Esophagus squamous epithelium (tissue), 5 donors: ENCODE results near the gene TPM1. TPM values are rescaled to one million over a fixed set of nuclear protein-coding genes. Genes with fewer than 3 reads are reported as not detected.

Experiments
- DNase-seq: peaks from one replicate; lab custom pipeline; 2025; lab: John Stamatoyannopoulos, UW
- H3K27ac ChIP-seq, 4 donors: fragments of 200-600 bp; sonication (generic); one replicate each; pipeline ENCODE4 v1.5.1; 2016 to 2019; ENCODE audit warnings: mild to moderate bottlenecking in 1 of 4
- H3K27me3 ChIP-seq, 4 donors: fragments of 200-600 bp; sonication (generic); 1 replicate in 3 of 4; 2 replicates in 1 of 4; pipeline versions ENCODE4 v1.5.1 to v1.6.0; 2017 to 2021; ENCODE audit warnings: antibody characterized with exemption in 1 of 4
- H3K36me3 ChIP-seq, 3 donors: fragments of 200-600 bp; sonication (generic); one replicate each; pipeline ENCODE4 v1.5.1; 2016 to 2019
- H3K4me1 ChIP-seq, 3 donors: fragments of 200-600 bp; sonication (generic); one replicate each; pipeline ENCODE4 v1.5.1; 2017 to 2019
- H3K4me3 ChIP-seq, 4 donors: fragments of 200-600 bp; sonication (generic); 1 replicate in 3 of 4; 2 replicates in 1 of 4; pipeline ENCODE4 v1.5.1; 2016 to 2019; ENCODE audit warnings: mild to moderate bottlenecking in 2 of 4, moderate library complexity in 1 of 4
- H3K9me3 ChIP-seq, 3 donors: fragments of 200-600 bp; sonication (generic); one replicate each; pipeline ENCODE4 v1.5.1; 2016 to 2019
- CTCF ChIP-seq, 6 experiments: fragments of 450-650 bp in 4 of 6; fragments of 200-600 bp in 2 of 6; sonication (generic) in 2 of 6; IDR thresholded peaks; one replicate each; pipeline ENCODE4 v1.5.1; 2016 to 2019; ENCODE audit warnings: antibody characterized with exemption in 6 of 6, mild to moderate bottlenecking in 4 of 6, moderate library complexity in 4 of 6
- POLR2A ChIP-seq, 4 donors: fragments of 450-650 bp; IDR thresholded peaks; one replicate each; pipeline ENCODE4 v1.6.1; 2017; ENCODE audit warnings: antibody characterized with exemption in 4 of 4, mild to moderate bottlenecking in 4 of 4, moderate library complexity in 3 of 4
- WGBS, 2 donors: methylation state at CpG; one replicate each; pipeline ENCODE4 v1.1.5; 2018; 5-methylcytosine and 5-hydroxymethylcytosine counted together
- intact Hi-C: fragments of 100-400 bp; cut with DNase I; formaldehyde crosslinking; loops from one replicate; pipeline ENCODE4 v1.15.0; 2022
- total RNA-seq, 4 donors: library from RNA; depleted of rRNA; stranded (reverse); fragments of >200 nt; gene quantifications; one replicate each; pipeline ENCODE4 v1.1.0, GENCODE V29; 2016
- donor health status: DM: yes; HTN: yes; CAD: no.

The TPM1 gene
- total RNA-seq, 4 donors from 2014 or later, result 44.3 to 680 (median 138) TPM

GRCh38 chr15:63022663-63023062, 19.9 kb upstream of the TPM1 start:
- Histone ChIP-seq H3K27ac (no peak overlapping the region), H3K9me3 (no peaks in the 10 kb centered on the region), H3K4me3 (no peak overlapping the region), H3K36me3 (no peaks in the 10 kb centered on the region), H3K27me3 (no peaks in the 10 kb centered on the region), H3K4me1 (peaks cover 0 to 25% (median 7%) of the 10 kb centered on the region in 3 donors)
- DNase-seq, result no peak
- intact Hi-C loops, result no loop called here
- TF ChIP-seq CTCF (IDR thresholded peaks at IDR 0.05) (no peak), POLR2A (IDR thresholded peaks at IDR 0.05) (no peak)

- TF ChIP-seq POLR2A (IDR thresholded peaks at IDR 0.05), result no peak
- TF ChIP-seq CTCF (IDR thresholded peaks at IDR 0.05), result no peak
- 77 to 79% methylated on average over 3 of the region's 3 CpGs for WGBS, 2 donors
These were observed 19.1 kb upstream of the TPM1 start for GRCh38 chr15:63023351-63023945.

GRCh38 chr15:63025460-63025859, 17.1 kb upstream of the TPM1 start:
- H3K4me1 ChIP-seq, result peaks cover 0 to 8% (median 0%) of the 10 kb centered on the region in 3 donors
- H3K27me3 ChIP-seq, result no peaks in the 10 kb centered on the region
- intact Hi-C loops, result no loop called here
- no peaks in the 10 kb centered on the region for H3K36me3 ChIP-seq
- 88 to 91% methylated on average over 6 of the region's 6 CpGs for WGBS, 2 donors
- DNase-seq, result no peak
- no peak overlapping the region for H3K27ac ChIP-seq
- no peaks in the 10 kb centered on the region for H3K9me3 ChIP-seq
- TF ChIP-seq CTCF (IDR thresholded peaks at IDR 0.05) (no peak), POLR2A (IDR thresholded peaks at IDR 0.05) (no peak)
- H3K4me3 ChIP-seq, result no peak overlapping the region

More at GRCh38 chr15:63023351-63023945, 19.1 kb upstream of the TPM1 start:
- H3K9me3 ChIP-seq, result no peaks in the 10 kb centered on the region
- no peak overlapping the region for H3K27ac ChIP-seq
- H3K4me1 ChIP-seq, result peaks cover 0 to 23% (median 7%) of the 10 kb centered on the region in 3 donors
- no peak for DNase-seq
- H3K27me3 ChIP-seq, result no peaks in the 10 kb centered on the region
- intact Hi-C loops, result no loop called here
- H3K4me3 ChIP-seq, result no peak overlapping the region
- H3K36me3 ChIP-seq, result no peaks in the 10 kb centered on the region

GRCh38 chr15:63027646-63028045, 14.9 kb upstream of the TPM1 start:
- Histone ChIP-seq H3K27ac (no peak overlapping the region), H3K36me3 (no peaks in the 10 kb centered on the region), H3K4me1 (peaks cover 0 to 8% (median 0%) of the 10 kb centered on the region in 3 donors), H3K4me3 (no peak overlapping the region), H3K27me3 (no peaks in the 10 kb centered on the region), H3K9me3 (no peaks in the 10 kb centered on the region)
- intact Hi-C loops, result no loop called here
- DNase-seq, result no peak
- no peak for TF ChIP-seq POLR2A (IDR thresholded peaks at IDR 0.05)
- no peak for TF ChIP-seq CTCF (IDR thresholded peaks at IDR 0.05)
- 70 to 72% methylated on average over 2 of the region's 2 CpGs for WGBS, 2 donors

GRCh38 chr15:63028442-63029110, 14.0 kb upstream of the TPM1 start:
- no peak overlapping the region for H3K27ac ChIP-seq
- no peaks in the 10 kb centered on the region for H3K27me3 ChIP-seq
- 71 to 93% methylated on average over 5 of the region's 5 CpGs for WGBS, 2 donors
- no peaks in the 10 kb centered on the region for H3K36me3 ChIP-seq
- peaks cover 0 to 4% (median 0%) of the 10 kb centered on the region in 3 donors for H3K4me1 ChIP-seq
- no peaks in the 10 kb centered on the region for H3K9me3 ChIP-seq
- TF ChIP-seq CTCF (IDR thresholded peaks at IDR 0.05) (no peak), POLR2A (IDR thresholded peaks at IDR 0.05) (no peak)
- no peak for DNase-seq
- no peak overlapping the region for H3K4me3 ChIP-seq
- intact Hi-C loops, result no loop called here
